ENCODE results near the gene TEX52.
A peak's percentile ranks its signal among the peaks of the same experiment; 100 is the strongest.

TEX52 gene

GRCh38 chr12:2813214-2814185, 43.3 kb downstream of the TEX52 start:
- Histone ChIP-seq H2AFZ (ENCODE audit: low read length) (peak overlapping the region; percentile 96), H3K27me3 (replicated peaks; ENCODE audit: insufficient read depth, low read length) (no peaks in the 10 kb centered on the region)
- peak; percentile 73 for TF ChIP-seq CTCF (IDR thresholded peaks at IDR 0.05; ENCODE audit: low read length)
- no peak for TF ChIP-seq EZH2 (optimal IDR thresholded peaks at IDR 0.05; ENCODE audit: low read depth, low read length)

GRCh38 chr12:2812290-2813213, 44.3 kb downstream of the TEX52 start, which contains the start of gene ITFG2:
Gene ITFG2, plus strand, starts transcription at chr12:2812668. Its CDS starts 93 bp downstream, at chr12:2812761.
- no peak for TF ChIP-seq CTCF (IDR thresholded peaks at IDR 0.05; ENCODE audit: low read length)
- Histone ChIP-seq H2AFZ (ENCODE audit: low read length) (peak within 1 kb of the TSS; percentile 96), H3K4me3 (ENCODE audit: low read length) (peak within 1 kb of the TSS; percentile 94)

More at GRCh38 chr12:2813214-2814185, 43.3 kb downstream of the TEX52 start:
- peak overlapping the region; percentile 94 for H3K9ac ChIP-seq (ENCODE audit: low read length)
- peaks cover 8% of the 10 kb centered on the region; the same call in 1 of the 2 replicates for H3F3A ChIP-seq (ENCODE audit: insufficient read depth, low read length)
- peak overlapping the region; percentile 94 for H3K4me3 ChIP-seq (ENCODE audit: low read length)
- H3K79me2 ChIP-seq (ENCODE audit: low read length), result peaks cover 38% of the 10 kb centered on the region
- H3K27ac ChIP-seq (ENCODE audit: low read length), result peak overlapping the region; percentile 93; the same call in 1 of the 2 replicates
- peak; percentile 80 for DNase-seq
- peaks cover 3% of the 10 kb centered on the region; the same call in 1 of the 2 replicates for H3K36me3 ChIP-seq (replicated peaks; ENCODE audit: insufficient read depth, low read length)
- H3K4me2 ChIP-seq (ENCODE audit: low read depth, low read length), result peak overlapping the region; percentile 69
- no peaks in the 10 kb centered on the region for H3K9me3 ChIP-seq (replicated peaks; ENCODE audit: insufficient read depth, low read length)
- peaks cover 9% of the 10 kb centered on the region; the same call in 1 of the 2 replicates for H3K4me1 ChIP-seq (ENCODE audit: low read length)
- H3K9me2 ChIP-seq (replicated peaks; ENCODE audit: insufficient read depth, low read length), result no peaks in the 10 kb centered on the region
- H4K20me1 ChIP-seq (ENCODE audit: insufficient read depth, low read length), result no peaks in the 10 kb centered on the region

GRCh38 chr12:2811801-2812200, 45.0 kb downstream of the TEX52 start:
- H4K20me1 ChIP-seq (ENCODE audit: insufficient read depth, low read length), result no peaks in the 10 kb centered on the region
- peak overlapping the region; percentile 93; the same call in 1 of the 2 replicates for H3K27ac ChIP-seq (ENCODE audit: low read length)
- H2AFZ ChIP-seq (ENCODE audit: low read length), result peak overlapping the region; percentile 59
- no peaks in the 10 kb centered on the region for H3K27me3 ChIP-seq (replicated peaks; ENCODE audit: insufficient read depth, low read length)
- H3K9ac ChIP-seq (ENCODE audit: low read length), result peak overlapping the region; percentile 94
- H3K9me2 ChIP-seq (replicated peaks; ENCODE audit: insufficient read depth, low read length), result no peaks in the 10 kb centered on the region
- H3F3A ChIP-seq (ENCODE audit: insufficient read depth, low read length), result peaks cover 8% of the 10 kb centered on the region; the same call in 1 of the 2 replicates
- H3K79me2 ChIP-seq (ENCODE audit: low read length), result peaks cover 34% of the 10 kb centered on the region
- H3K36me3 ChIP-seq (replicated peaks; ENCODE audit: insufficient read depth, low read length), result no peaks in the 10 kb centered on the region
- H3K4me3 ChIP-seq (ENCODE audit: low read length), result peak overlapping the region; percentile 94
- TF ChIP-seq EZH2phosphoT487 (IDR thresholded peaks at IDR 0.05; ENCODE audit: low read length) (no peak), CTCF (IDR thresholded peaks at IDR 0.05; ENCODE audit: low read length) (no peak), EZH2 (optimal IDR thresholded peaks at IDR 0.05; ENCODE audit: low read depth, low read length) (no peak)
- peak overlapping the region; percentile 81 for H3K4me2 ChIP-seq (ENCODE audit: low read depth, low read length)
- H3K9me3 ChIP-seq (replicated peaks; ENCODE audit: insufficient read depth, low read length), result no peaks in the 10 kb centered on the region
- DNase-seq, result no peak
- H3K4me1 ChIP-seq (ENCODE audit: low read length), result peaks cover 9% of the 10 kb centered on the region; the same call in 1 of the 2 replicates

More at GRCh38 chr12:2812290-2813213, 44.3 kb downstream of the TEX52 start, which contains the start of gene ITFG2:
- no peaks in the 10 kb centered on the region for H4K20me1 ChIP-seq (ENCODE audit: insufficient read depth, low read length)
- peaks cover 9% of the 10 kb centered on the region; the same call in 1 of the 2 replicates for H3K4me1 ChIP-seq (ENCODE audit: low read length)
- H3K79me2 ChIP-seq (ENCODE audit: low read length), result peaks cover 38% of the 10 kb centered on the region
- H3K9me3 ChIP-seq (replicated peaks; ENCODE audit: insufficient read depth, low read length), result no peaks in the 10 kb centered on the region
- no peaks in the 10 kb centered on the region for H3K36me3 ChIP-seq (replicated peaks; ENCODE audit: insufficient read depth, low read length)
- no peaks in the 10 kb centered on the region for H3K9me2 ChIP-seq (replicated peaks; ENCODE audit: insufficient read depth, low read length)
- no peaks in the 10 kb centered on the region for H3K27me3 ChIP-seq (replicated peaks; ENCODE audit: insufficient read depth, low read length)
- peak; percentile 99 for DNase-seq
- peak within 1 kb of the TSS; percentile 81 for H3K4me2 ChIP-seq (ENCODE audit: low read depth, low read length)
- H3K27ac ChIP-seq (ENCODE audit: low read length), result peak within 1 kb of the TSS; percentile 93
- peak within 1 kb of the TSS; percentile 94 for H3K9ac ChIP-seq (ENCODE audit: low read length)
- H3F3A ChIP-seq (ENCODE audit: insufficient read depth, low read length), result peaks cover 8% of the 10 kb centered on the region; the same call in 1 of the 2 replicates
